Upper lobe of left lung (tissue), 6 donors: ENCODE data around the gene CT47A1. TPM values are rescaled to one million over a fixed set of nuclear protein-coding genes. Genes with fewer than 3 reads are reported as not detected.
A peak's percentile ranks its signal among the peaks of the same experiment; 100 is the strongest.
"Not testable (repeated sequence)": the region's sequence is repeated elsewhere in the genome, so short reads cannot be mapped to it uniquely, and the experiment has no call there.

ENCODE experiments used
- ATAC-seq, 2 donors: fragments of 200-7000 bp; cut with Tn5 transposase; one replicate each; pipeline ENCODE4 v1.9.1; 2022; ENCODE audit warnings: mild to moderate bottlenecking in 2 of 2, moderate library complexity in 2 of 2; ENCODE audit not compliant: low FRiP score in 2 of 2
- DNase-seq, 2 donors: peaks; one replicate each; pipeline ENCODE4 v3.0.0-alpha.2; 2019 to 2020
- H3K27ac ChIP-seq, 4 donors: fragments of 200-600 bp; sonication (generic); one replicate each; pipeline ENCODE4 v1.5.1; 2016 to 2019
- H3K27me3 ChIP-seq, 4 donors: fragments of 200-600 bp; sonication (generic); one replicate each; pipeline ENCODE4 v1.5.1; 2017 to 2019
- H3K36me3 ChIP-seq, 4 donors: fragments of 200-600 bp; sonication (generic); one replicate each; pipeline ENCODE4 v1.5.1; 2016 to 2019
- H3K4me1 ChIP-seq, 4 donors: fragments of 200-600 bp; sonication (generic); one replicate each; pipeline ENCODE4 v1.5.1; 2018 to 2019
- H3K4me3 ChIP-seq, 4 donors: fragments of 200-600 bp; sonication (generic); one replicate each; pipeline ENCODE4 v1.5.1; 2017 to 2019; ENCODE audit warnings: mild to moderate bottlenecking in 2 of 4, moderate library complexity in 1 of 4
- H3K9me3 ChIP-seq, 4 donors: fragments of 200-600 bp; sonication (generic); one replicate each; pipeline ENCODE4 v1.5.1; 2018 to 2019
- CTCF ChIP-seq, 6 experiments: fragments of 450-650 bp in 4 of 6; fragments of 200-600 bp in 2 of 6; sonication (generic) in 2 of 6; IDR thresholded peaks; one replicate each; pipeline ENCODE4 v1.5.1; 2016 to 2019; ENCODE audit warnings: antibody characterized with exemption in 6 of 6
- EP300 ChIP-seq, 4 donors: sonication (generic); formaldehyde crosslinking; IDR thresholded peaks; one replicate each; pipeline ENCODE4 v1.5.1; 2017; ENCODE audit warnings: antibody characterized with exemption in 4 of 4, control low read depth in 2 of 4
- POLR2A ChIP-seq, 4 donors: fragments of 450-650 bp; IDR thresholded peaks; one replicate each; pipeline ENCODE4 v1.5.1; 2016 to 2017; ENCODE audit warnings: antibody characterized with exemption in 4 of 4, mild to moderate bottlenecking in 2 of 4
- POLR2AphosphoS5 ChIP-seq, 2 donors: sonication (generic); formaldehyde crosslinking; IDR thresholded peaks; one replicate each; pipeline ENCODE4 v1.5.1; 2017; ENCODE audit warnings: antibody characterized with exemption in 2 of 2
- WGBS, 2 donors: methylation state at CpG; one replicate each; pipeline ENCODE4 v1.1.5; 2017 to 2018; 5-methylcytosine and 5-hydroxymethylcytosine counted together
- total RNA-seq, 6 donors: library from RNA; depleted of rRNA in 4 of 6; stranded (reverse); fragments of >200 nt in 4 of 6; gene quantifications; one replicate each; pipeline versions ENCODE4 v1.1.0 to v1.2.1, GENCODE V29; 2016 to 2021
- donor health status: DM: no; HTN: no; CAD: no; lungs with moderate emphysema.
- donor health status: DM: no; HTN: yes; CAD: no; lungs with severe emphysema.

The CT47A1 gene
- total RNA-seq = not detected

GRCh38 chrX:120985660-120986059 is at the start of gene CT47A1:
Gene CT47A1, minus strand, starts transcription at chrX:120985760. Its CDS starts 231 bp downstream, at chrX:120985529.
- not testable (repeated sequence) for H3K9me3 ChIP-seq, H3K4me1 ChIP-seq, DNase-seq, H3K27ac ChIP-seq, H3K27me3 ChIP-seq, ATAC-seq, H3K36me3 ChIP-seq, H3K4me3 ChIP-seq
- no CpG with 5 or more reads among the region's 8 CpGs for WGBS, 2 donors

- 53 to 71% methylated on average over 2 of the region's 2 CpGs for WGBS, 2 donors
- no peaks in the 10 kb centered on the region for H3K4me1 ChIP-seq
- no peak for ATAC-seq
- H3K27ac ChIP-seq = no peak overlapping the region
- DNase-seq = no peak
- no peaks in the 10 kb centered on the region for H3K36me3 ChIP-seq
- no peaks in the 10 kb centered on the region for H3K27me3 ChIP-seq
- TF ChIP-seq EP300 (IDR thresholded peaks at IDR 0.05) = no peak
- no peak overlapping the region for H3K4me3 ChIP-seq
- no peaks in the 10 kb centered on the region for H3K9me3 ChIP-seq
Measured at GRCh38 chrX:121032531-121032930, 47.0 kb upstream of the CT47A1 start.

GRCh38 chrX:121030083-121030482 is 44.5 kb upstream of the CT47A1 start:
- no peaks in the 10 kb centered on the region for H3K4me1 ChIP-seq
- H3K4me3 ChIP-seq = no peak overlapping the region
- DNase-seq (no peak), ATAC-seq (no peak)
- no peaks in the 10 kb centered on the region for H3K36me3 ChIP-seq
- H3K9me3 ChIP-seq = no peaks in the 10 kb centered on the region
- no peaks in the 10 kb centered on the region for H3K27me3 ChIP-seq
- no peak for TF ChIP-seq EP300 (IDR thresholded peaks at IDR 0.05)
- WGBS, 2 donors = 90 to 97% methylated on average over 4 of the region's 4 CpGs
- no peak overlapping the region for H3K27ac ChIP-seq

- H3K9me3 ChIP-seq = no peaks in the 10 kb centered on the region
- H3K27me3 ChIP-seq = no peaks in the 10 kb centered on the region
- no peak overlapping the region for H3K27ac ChIP-seq
- DNase-seq (no peak), ATAC-seq (no peak)
- no peak overlapping the region for H3K4me3 ChIP-seq
- WGBS, 2 donors = 59 to 65% methylated on average over 1 of the region's 1 CpG
- no peaks in the 10 kb centered on the region for H3K36me3 ChIP-seq
- H3K4me1 ChIP-seq = no peaks in the 10 kb centered on the region
- TF ChIP-seq POLR2AphosphoS5 (IDR thresholded peaks at IDR 0.05) = no peak
- TF ChIP-seq EP300 (IDR thresholded peaks at IDR 0.05) = no peak
- no peak for TF ChIP-seq CTCF (IDR thresholded peaks at IDR 0.05)
- TF ChIP-seq POLR2A (IDR thresholded peaks at IDR 0.05) = no peak
Measured at GRCh38 chrX:121028419-121028818, 42.9 kb upstream of the CT47A1 start.

- Histone ChIP-seq H3K4me3 (no peak overlapping the region), H3K36me3 (no peaks in the 10 kb centered on the region), H3K27me3 (no peaks in the 10 kb centered on the region), H3K27ac (no peak overlapping the region), H3K4me1 (no peaks in the 10 kb centered on the region), H3K9me3 (no peaks in the 10 kb centered on the region)
- WGBS, 2 donors = 66% methylated on average over 2 of the region's 2 CpGs; no CpG with 5 or more reads in 1 of the 2 donors
- ATAC-seq = peak in 1 of 2 donors; percentile 26
- DNase-seq = no peak
- TF ChIP-seq POLR2A (IDR thresholded peaks at IDR 0.05) (no peak), EP300 (IDR thresholded peaks at IDR 0.05) (no peak), POLR2AphosphoS5 (IDR thresholded peaks at IDR 0.05) (no peak), CTCF (IDR thresholded peaks at IDR 0.05) (no peak)
Measured at GRCh38 chrX:121014826-121015225, 29.3 kb upstream of the CT47A1 start.

GRCh38 chrX:121013897-121014455 is 28.4 kb upstream of the CT47A1 start:
- ATAC-seq (peak in 1 of 2 donors; percentile 15), DNase-seq (no peak)
- TF ChIP-seq POLR2A (IDR thresholded peaks at IDR 0.05) = no peak
- no peak for TF ChIP-seq POLR2AphosphoS5 (IDR thresholded peaks at IDR 0.05)
- TF ChIP-seq CTCF (IDR thresholded peaks at IDR 0.05) = no peak
- no peak for TF ChIP-seq EP300 (IDR thresholded peaks at IDR 0.05)
- H3K27me3 ChIP-seq = no peaks in the 10 kb centered on the region
- H3K36me3 ChIP-seq = no peaks in the 10 kb centered on the region
- no peak overlapping the region for H3K4me3 ChIP-seq
- no peak overlapping the region for H3K27ac ChIP-seq
- no peaks in the 10 kb centered on the region for H3K4me1 ChIP-seq
- H3K9me3 ChIP-seq = no peaks in the 10 kb centered on the region
